HEK293 (cell line): ENCODE results near the gene SPEG.
"Not testable (repeated sequence)": the region's sequence is repeated elsewhere in the genome, so short reads cannot be mapped to it uniquely, and the experiment has no call there.

Experiments
- CTCF ChIA-PET: fragments of 350-600 bp; formaldehyde crosslinking; extraction: SDS; loops from one replicate; lab custom pipeline; 2021; ENCODE audit warnings: antibody characterized with exemption; lab: Yijun Ruan, JAX
- POLR2A ChIA-PET: fragments of 300-600 bp; formaldehyde crosslinking; extraction: SDS; loops from one replicate; lab custom pipeline; 2020; ENCODE audit warnings: antibody characterized with exemption, inconsistent platforms; lab: Yijun Ruan, JAX
- H3K27ac ChIP-seq: fragments of 200-500 bp; sonication (Bioruptor generic); 2 replicates; pipeline ENCODE4 v1.5.1; 2014; ENCODE audit warnings: low read depth, low read length, control low read depth, inconsistent platforms; ENCODE audit errors: extremely low read depth
- H3K36me3 ChIP-seq, 2 experiments: fragments of 200-500 bp in 1 of 2; sonication (Bioruptor generic) in 1 of 2; 1 replicate in 1 of 2; 2 replicates in 1 of 2; pipeline ENCODE4 v1.5.1; 2014 to 2017; ENCODE audit warnings: inconsistent platforms in 2 of 2, low read length in 2 of 2; ENCODE audit not compliant: control insufficient read depth in 2 of 2, insufficient read depth in 1 of 2
- H3K4me1 ChIP-seq: fragments of 200-500 bp; sonication (Bioruptor generic); 2 replicates; pipeline ENCODE4 v1.5.1; 2014; ENCODE audit warnings: mild to moderate bottlenecking, low read length, inconsistent platforms; ENCODE audit not compliant: control insufficient read depth, insufficient read depth
- H3K4me3 ChIP-seq: 2 replicates; pipeline ENCODE4 v1.5.1; 2011; ENCODE audit warnings: low read depth, mild to moderate bottlenecking, control low read depth, low read length, moderate library complexity
- H3K9me3 ChIP-seq: fragments of 200-500 bp; sonication (Bioruptor generic); 2 replicates; pipeline ENCODE4 v1.5.1; 2014; ENCODE audit warnings: low read depth, low read length, inconsistent platforms; ENCODE audit not compliant: control insufficient read depth, insufficient read depth
- AEBP2 ChIP-seq: fragments of 450-650 bp; formaldehyde crosslinking; IDR thresholded peaks from 2 replicates; pipeline ENCODE4 v1.5.1; 2016; ENCODE audit warnings: missing biosample characterization, missing genetic modification characterization, borderline replicate concordance
- GLI2 ChIP-seq: fragments of 450-650 bp; formaldehyde crosslinking; IDR thresholded peaks from 2 replicates; pipeline ENCODE4; 2017; ENCODE audit warnings: missing biosample characterization, missing genetic modification characterization, low read depth, borderline replicate concordance
- GLIS1 ChIP-seq: fragments of 450-650 bp; formaldehyde crosslinking; IDR thresholded peaks from 2 replicates; pipeline ENCODE4 v1.5.1; 2016; ENCODE audit warnings: missing biosample characterization, missing genetic modification characterization
- HOXA7 ChIP-seq: sonication (generic); formaldehyde crosslinking; IDR thresholded peaks from 2 replicates; pipeline ENCODE4 v1.8.1; 2022; ENCODE audit warnings: missing genetic modification reagents, borderline replicate concordance
- KLF7 ChIP-seq: fragments of 450-650 bp; formaldehyde crosslinking; IDR thresholded peaks from 2 replicates; pipeline ENCODE4 v1.5.1; 2016; ENCODE audit warnings: missing biosample characterization, missing genetic modification characterization, borderline replicate concordance
- KLF8 ChIP-seq: fragments of 450-650 bp; formaldehyde crosslinking; IDR thresholded peaks from 2 replicates; pipeline ENCODE4 v1.5.1; 2016; ENCODE audit warnings: missing biosample characterization, missing genetic modification characterization
- PRDM1 ChIP-seq: fragments of 450-650 bp; formaldehyde crosslinking; IDR thresholded peaks from 2 replicates; pipeline ENCODE4; 2016; ENCODE audit warnings: missing biosample characterization, missing genetic modification characterization
- SETDB1 ChIP-seq: IDR thresholded peaks from one replicate; pipeline ENCODE4 v1.6.1; 2017; ENCODE audit warnings: mild to moderate bottlenecking, low read length, moderate library complexity, mixed read lengths; ENCODE audit not compliant: insufficient read length
- SP3 ChIP-seq: fragments of 450-650 bp; formaldehyde crosslinking; IDR thresholded peaks from 2 replicates; pipeline ENCODE4 v1.5.1; 2016; ENCODE audit warnings: missing biosample characterization, missing genetic modification characterization
- YY1 ChIP-seq: fragments of 450-650 bp; formaldehyde crosslinking; IDR thresholded peaks from 2 replicates; pipeline ENCODE4 v1.5.1; 2018; ENCODE audit warnings: missing biosample characterization, missing genetic modification characterization
- ZFP3 ChIP-seq: fragments of 450-650 bp; formaldehyde crosslinking; IDR thresholded peaks from 2 replicates; pipeline ENCODE4 v1.5.1; 2016; ENCODE audit warnings: low read depth, missing biosample characterization, missing genetic modification characterization
- ZNF132 ChIP-seq: fragments of 450-650 bp; formaldehyde crosslinking; IDR thresholded peaks from 2 replicates; pipeline ENCODE4 v1.5.1; 2017; ENCODE audit warnings: missing biosample characterization, missing genetic modification characterization, borderline replicate concordance
- ZNF146 ChIP-seq: fragments of 450-650 bp; formaldehyde crosslinking; IDR thresholded peaks from 2 replicates; pipeline ENCODE4 v1.5.1; 2016; ENCODE audit warnings: missing biosample characterization, missing genetic modification characterization
- ZNF157 ChIP-seq: fragments of 450-650 bp; formaldehyde crosslinking; IDR thresholded peaks from 2 replicates; pipeline ENCODE4 v1.5.1; 2016; ENCODE audit warnings: missing biosample characterization, missing genetic modification characterization
- ZNF362 ChIP-seq: fragments of 450-650 bp; formaldehyde crosslinking; IDR thresholded peaks from 2 replicates; pipeline ENCODE4 v1.5.1; 2016; ENCODE audit warnings: missing biosample characterization, missing genetic modification characterization
- ZNF394 ChIP-seq: fragments of 450-650 bp; formaldehyde crosslinking; IDR thresholded peaks from 2 replicates; pipeline ENCODE4 v1.5.1; 2016; ENCODE audit warnings: missing biosample characterization, missing genetic modification characterization, mild to moderate bottlenecking, moderate library complexity, borderline replicate concordance
- ZNF544 ChIP-seq: fragments of 450-650 bp; formaldehyde crosslinking; IDR thresholded peaks from 2 replicates; pipeline ENCODE4 v1.5.0; 2017; ENCODE audit warnings: missing biosample characterization, missing genetic modification characterization
- ZNF558 ChIP-seq: fragments of 450-650 bp; formaldehyde crosslinking; IDR thresholded peaks from 2 replicates; pipeline ENCODE4 v1.5.1; 2016; ENCODE audit warnings: missing biosample characterization, missing genetic modification characterization
- ZNF677 ChIP-seq: fragments of 450-650 bp; IDR thresholded peaks from 2 replicates; pipeline ENCODE4 v1.5.0; 2018; ENCODE audit warnings: missing biosample characterization, mild to moderate bottlenecking, missing genetic modification characterization, moderate library complexity
- ZNF707 ChIP-seq: fragments of 450-650 bp; formaldehyde crosslinking; IDR thresholded peaks from 2 replicates; pipeline ENCODE4 v1.5.1; 2016; ENCODE audit warnings: missing biosample characterization, missing genetic modification characterization
- ZNF837 ChIP-seq: fragments of 450-650 bp; formaldehyde crosslinking; IDR thresholded peaks from 2 replicates; pipeline ENCODE4 v1.5.1; 2016; ENCODE audit warnings: missing biosample characterization, missing genetic modification characterization
- TF ChIP-seq, protein P1 (sequence below): fragments of 450-650 bp; formaldehyde crosslinking; IDR thresholded peaks from 2 replicates; pipeline ENCODE4 v1.5.1; 2016; ENCODE audit warnings: missing biosample characterization, missing genetic modification characterization
- TF ChIP-seq, protein P2 (sequence below): fragments of 450-650 bp; formaldehyde crosslinking; IDR thresholded peaks from 2 replicates; pipeline ENCODE4 v1.5.1; 2016; ENCODE audit warnings: missing biosample characterization, missing genetic modification characterization
- TF ChIP-seq, protein P3 (sequence below): fragments of 450-650 bp; formaldehyde crosslinking; IDR thresholded peaks from 2 replicates; pipeline ENCODE4 v1.5.1; 2016; ENCODE audit warnings: missing biosample characterization, missing genetic modification characterization

Gene SPEG

GRCh38 chr2:219407343-219407742 is 27.3 kb upstream of the SPEG start:
- H3K4me3 ChIP-seq, H3K27ac ChIP-seq, H3K4me1 ChIP-seq, H3K9me3 ChIP-seq, H3K36me3 ChIP-seq, POLR2A ChIA-PET: not testable (repeated sequence)
- CTCF ChIA-PET = interaction anchor here (0.7 to 2.8 kb wide), 3 partner anchors 9 to 122 kb away, joined by 3 to 12 read pairs (median 4); no protein-coding TSS in a partner anchor
- 0 out of 2 replicates have a peak, but pooled peaks have one; percentile 15 for TF ChIP-seq PRDM1 (tag by site-specific recombination)

GRCh38 chr2:219408204-219408603 is 26.4 kb upstream of the SPEG start:
- Histone ChIP-seq H3K9me3 (no peaks in the 10 kb centered on the region), H3K27ac (no peak overlapping the region), H3K4me3 (no peak overlapping the region), H3K4me1 (no peaks in the 10 kb centered on the region), H3K36me3 (no peaks in the 10 kb centered on the region)
- TF ChIP-seq AEBP2 = no peak
- TF ChIP-seq ZFP3 (tag by site-specific recombination) = no peak
- no peak for TF ChIP-seq KLF8 (tag by site-specific recombination)
- TF ChIP-seq ZNF707 (tag by site-specific recombination) = no peak
- no peak for TF ChIP-seq SETDB1
- TF ChIP-seq SP3 (tag by site-specific recombination) = no peak
- no peak for TF ChIP-seq GLIS1 (tag by site-specific recombination)
- no peak for TF ChIP-seq ZNF362 (tag by site-specific recombination)
- TF ChIP-seq ZNF558 (tag by site-specific recombination) = no peak
- ChIA-PET CTCF (interaction anchor here (0.7 to 2.8 kb wide), 4 partner anchors 8 to 121 kb away, joined by 3 to 12 read pairs (median 4); no protein-coding TSS in a partner anchor), POLR2A (interaction anchor here (0.7 kb wide), 1 partner anchor 8 kb away, joined by 6 read pairs; no protein-coding TSS in a partner anchor)

DNA sequence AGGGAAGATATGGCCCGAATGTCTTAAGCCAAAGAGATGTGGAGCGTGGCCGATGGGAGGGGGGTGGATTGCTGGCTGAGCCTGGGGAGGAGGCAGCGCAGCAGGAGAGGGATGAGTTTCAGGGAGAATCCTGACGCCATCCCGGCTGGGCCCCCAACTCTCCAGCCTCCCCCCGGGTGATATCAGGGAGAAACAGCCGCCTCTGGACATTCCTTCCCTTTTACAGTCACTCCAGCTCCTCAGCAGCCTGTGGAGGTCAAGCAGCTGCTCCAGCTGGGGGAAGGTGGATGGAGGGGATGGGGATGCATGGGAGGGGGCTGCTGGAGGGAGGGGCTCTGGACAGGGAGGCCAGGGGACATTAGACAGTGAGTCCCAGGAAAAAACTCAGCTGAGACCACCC is 26.0 kb upstream of the SPEG start:
- ChIA-PET POLR2A (interaction anchor here (0.7 kb wide), 1 partner anchor 8 kb away, joined by 6 read pairs; no protein-coding TSS in a partner anchor), CTCF (interaction anchor here (1.0 to 2.8 kb wide), 2 partner anchors 86 to 121 kb away, joined by 3 to 12 read pairs; no protein-coding TSS in a partner anchor)
- no peak overlapping the region for H3K4me3 ChIP-seq
- TF ChIP-seq ZNF677 (tag by site-specific recombination) = no peak
- TF ChIP-seq ZNF146 (tag by site-specific recombination) = no peak
- no peak for TF ChIP-seq ZNF394 (tag by site-specific recombination)
- TF ChIP-seq, protein P1, sequence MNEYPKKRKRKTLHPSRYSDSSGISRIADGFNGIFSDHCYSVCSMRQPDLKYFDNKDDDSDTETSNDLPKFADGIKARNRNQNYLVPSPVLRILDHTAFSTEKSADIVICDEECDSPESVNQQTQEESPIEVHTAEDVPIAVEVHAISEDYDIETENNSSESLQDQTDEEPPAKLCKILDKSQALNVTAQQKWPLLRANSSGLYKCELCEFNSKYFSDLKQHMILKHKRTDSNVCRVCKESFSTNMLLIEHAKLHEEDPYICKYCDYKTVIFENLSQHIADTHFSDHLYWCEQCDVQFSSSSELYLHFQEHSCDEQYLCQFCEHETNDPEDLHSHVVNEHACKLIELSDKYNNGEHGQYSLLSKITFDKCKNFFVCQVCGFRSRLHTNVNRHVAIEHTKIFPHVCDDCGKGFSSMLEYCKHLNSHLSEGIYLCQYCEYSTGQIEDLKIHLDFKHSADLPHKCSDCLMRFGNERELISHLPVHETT (tag by site-specific recombination) = no peak
- no peak for TF ChIP-seq ZFP3 (tag by site-specific recombination)
- no peak for TF ChIP-seq PRDM1 (tag by site-specific recombination)
- TF ChIP-seq ZNF132 (tag by site-specific recombination) = no peak
- no peak for TF ChIP-seq ZNF544 (tag by site-specific recombination)
- TF ChIP-seq, protein P2, sequence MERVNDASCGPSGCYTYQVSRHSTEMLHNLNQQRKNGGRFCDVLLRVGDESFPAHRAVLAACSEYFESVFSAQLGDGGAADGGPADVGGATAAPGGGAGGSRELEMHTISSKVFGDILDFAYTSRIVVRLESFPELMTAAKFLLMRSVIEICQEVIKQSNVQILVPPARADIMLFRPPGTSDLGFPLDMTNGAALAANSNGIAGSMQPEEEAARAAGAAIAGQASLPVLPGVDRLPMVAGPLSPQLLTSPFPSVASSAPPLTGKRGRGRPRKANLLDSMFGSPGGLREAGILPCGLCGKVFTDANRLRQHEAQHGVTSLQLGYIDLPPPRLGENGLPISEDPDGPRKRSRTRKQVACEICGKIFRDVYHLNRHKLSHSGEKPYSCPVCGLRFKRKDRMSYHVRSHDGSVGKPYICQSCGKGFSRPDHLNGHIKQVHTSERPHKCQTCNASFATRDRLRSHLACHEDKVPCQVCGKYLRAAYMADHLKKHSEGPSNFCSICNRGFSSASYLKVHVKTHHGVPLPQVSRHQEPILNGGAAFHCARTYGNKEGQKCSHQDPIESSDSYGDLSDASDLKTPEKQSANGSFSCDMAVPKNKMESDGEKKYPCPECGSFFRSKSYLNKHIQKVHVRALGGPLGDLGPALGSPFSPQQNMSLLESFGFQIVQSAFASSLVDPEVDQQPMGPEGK (tag by site-specific recombination) = no peak
- TF ChIP-seq HOXA7 (CRISPR knock-in tag) = no peak
- TF ChIP-seq GLI2 (tag by site-specific recombination) = no peak
- TF ChIP-seq YY1 (tag by site-specific recombination) = no peak
- no peak for TF ChIP-seq KLF7 (tag by site-specific recombination)
- TF ChIP-seq, protein P3, sequence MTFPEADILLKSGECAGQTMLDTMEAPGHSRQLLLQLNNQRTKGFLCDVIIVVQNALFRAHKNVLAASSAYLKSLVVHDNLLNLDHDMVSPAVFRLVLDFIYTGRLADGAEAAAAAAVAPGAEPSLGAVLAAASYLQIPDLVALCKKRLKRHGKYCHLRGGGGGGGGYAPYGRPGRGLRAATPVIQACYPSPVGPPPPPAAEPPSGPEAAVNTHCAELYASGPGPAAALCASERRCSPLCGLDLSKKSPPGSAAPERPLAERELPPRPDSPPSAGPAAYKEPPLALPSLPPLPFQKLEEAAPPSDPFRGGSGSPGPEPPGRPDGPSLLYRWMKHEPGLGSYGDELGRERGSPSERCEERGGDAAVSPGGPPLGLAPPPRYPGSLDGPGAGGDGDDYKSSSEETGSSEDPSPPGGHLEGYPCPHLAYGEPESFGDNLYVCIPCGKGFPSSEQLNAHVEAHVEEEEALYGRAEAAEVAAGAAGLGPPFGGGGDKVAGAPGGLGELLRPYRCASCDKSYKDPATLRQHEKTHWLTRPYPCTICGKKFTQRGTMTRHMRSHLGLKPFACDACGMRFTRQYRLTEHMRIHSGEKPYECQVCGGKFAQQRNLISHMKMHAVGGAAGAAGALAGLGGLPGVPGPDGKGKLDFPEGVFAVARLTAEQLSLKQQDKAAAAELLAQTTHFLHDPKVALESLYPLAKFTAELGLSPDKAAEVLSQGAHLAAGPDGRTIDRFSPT (tag by site-specific recombination) = no peak
- TF ChIP-seq ZNF837 (tag by site-specific recombination) = no peak
- no peak for TF ChIP-seq ZNF157 (tag by site-specific recombination)
- TF ChIP-seq, all 188 proteins: peak for 0
- H3K27ac ChIP-seq = no peak overlapping the region
- no peaks in the 10 kb centered on the region for H3K4me1 ChIP-seq
- no peaks in the 10 kb centered on the region for H3K9me3 ChIP-seq
- no peaks in the 10 kb centered on the region for H3K36me3 ChIP-seq
